ENCODE results near the gene SLC12A8.

Gene SLC12A8

DNA sequence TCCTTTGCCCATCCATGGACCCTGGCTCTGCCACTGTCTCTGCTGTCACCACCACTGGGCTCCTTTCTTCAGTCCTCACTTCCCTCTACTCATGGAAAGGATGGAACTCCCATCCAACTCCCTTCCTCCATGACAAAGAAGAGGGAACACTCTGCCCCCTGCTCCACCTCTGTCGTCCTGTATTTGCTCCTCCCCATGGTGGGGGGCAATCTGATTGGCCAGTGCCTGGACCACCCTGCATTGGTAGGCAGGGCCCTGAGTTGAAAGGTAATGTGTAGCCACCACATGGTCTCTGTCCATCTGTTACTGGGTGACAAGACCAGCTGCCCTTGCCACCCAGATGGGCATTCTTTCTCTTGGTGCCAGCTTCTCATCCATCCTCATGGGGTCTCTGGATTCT, 136.1 kb downstream of the SLC12A8 start:
- H3K27ac ChIP-seq = no peak overlapping the region
- no peak for TF ChIP-seq ZFX (IDR thresholded peaks at IDR 0.05)
- TF ChIP-seq, protein P1, sequence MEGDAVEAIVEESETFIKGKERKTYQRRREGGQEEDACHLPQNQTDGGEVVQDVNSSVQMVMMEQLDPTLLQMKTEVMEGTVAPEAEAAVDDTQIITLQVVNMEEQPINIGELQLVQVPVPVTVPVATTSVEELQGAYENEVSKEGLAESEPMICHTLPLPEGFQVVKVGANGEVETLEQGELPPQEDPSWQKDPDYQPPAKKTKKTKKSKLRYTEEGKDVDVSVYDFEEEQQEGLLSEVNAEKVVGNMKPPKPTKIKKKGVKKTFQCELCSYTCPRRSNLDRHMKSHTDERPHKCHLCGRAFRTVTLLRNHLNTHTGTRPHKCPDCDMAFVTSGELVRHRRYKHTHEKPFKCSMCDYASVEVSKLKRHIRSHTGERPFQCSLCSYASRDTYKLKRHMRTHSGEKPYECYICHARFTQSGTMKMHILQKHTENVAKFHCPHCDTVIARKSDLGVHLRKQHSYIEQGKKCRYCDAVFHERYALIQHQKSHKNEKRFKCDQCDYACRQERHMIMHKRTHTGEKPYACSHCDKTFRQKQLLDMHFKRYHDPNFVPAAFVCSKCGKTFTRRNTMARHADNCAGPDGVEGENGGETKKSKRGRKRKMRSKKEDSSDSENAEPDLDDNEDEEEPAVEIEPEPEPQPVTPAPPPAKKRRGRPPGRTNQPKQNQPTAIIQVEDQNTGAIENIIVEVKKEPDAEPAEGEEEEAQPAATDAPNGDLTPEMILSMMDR (conservative IDR thresholded peaks at IDR 0.05) = no peak

DNA sequence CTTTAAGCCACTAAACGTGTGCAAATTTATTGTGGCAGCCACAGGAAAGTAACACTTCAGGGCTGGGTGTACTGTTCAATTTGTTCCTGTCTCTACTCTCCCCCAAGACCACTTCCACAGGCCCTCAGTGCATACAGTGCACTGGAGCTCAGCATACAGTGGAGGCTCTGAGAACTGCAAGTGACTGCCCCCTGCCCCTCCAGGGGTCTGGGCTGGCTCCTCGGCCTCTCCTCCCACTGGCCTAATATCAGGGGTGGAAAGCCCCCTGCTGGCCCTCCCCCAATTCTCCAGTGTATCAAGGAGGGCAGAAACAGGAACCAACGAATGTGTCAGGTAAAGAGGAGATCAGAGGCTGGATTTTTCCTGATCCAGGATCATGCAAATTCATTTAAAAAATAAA, 136.8 kb downstream of the SLC12A8 start:
- no peak overlapping the region; the same call in 1 of the 2 replicates for H3K27ac ChIP-seq
- TF ChIP-seq ZFX (IDR thresholded peaks at IDR 0.05) = no peak

DNA sequence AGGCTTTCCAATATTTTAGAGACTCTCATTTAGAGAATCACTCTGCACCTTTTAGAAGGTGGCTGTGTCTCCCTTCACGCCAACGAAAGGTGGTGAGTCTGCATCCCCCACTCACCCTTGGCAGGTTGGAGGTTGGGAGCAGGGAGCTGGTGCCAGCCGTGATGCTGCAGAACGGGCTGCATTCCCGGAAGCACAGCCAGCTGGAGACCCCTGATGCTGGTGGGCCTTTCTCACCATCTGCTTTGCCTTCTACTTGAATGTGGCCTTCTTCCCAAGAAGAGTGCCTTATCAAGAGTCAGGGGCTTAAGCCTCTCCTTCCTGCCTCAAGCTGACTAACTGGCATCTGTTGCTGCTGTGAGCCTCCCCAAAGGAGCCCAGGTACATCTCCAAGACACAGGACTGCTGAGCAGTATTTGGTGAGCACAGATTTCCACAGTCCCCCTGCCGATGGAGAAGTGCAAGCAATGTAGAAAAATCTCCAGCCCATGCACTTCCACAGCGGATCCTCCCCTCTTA, 139.1 kb downstream of the SLC12A8 start:
- no peak overlapping the region for H3K27ac ChIP-seq
- TF ChIP-seq, protein P1 (conservative IDR thresholded peaks at IDR 0.05) = no peak
- no peak for TF ChIP-seq ZFX (IDR thresholded peaks at IDR 0.05)

DNA sequence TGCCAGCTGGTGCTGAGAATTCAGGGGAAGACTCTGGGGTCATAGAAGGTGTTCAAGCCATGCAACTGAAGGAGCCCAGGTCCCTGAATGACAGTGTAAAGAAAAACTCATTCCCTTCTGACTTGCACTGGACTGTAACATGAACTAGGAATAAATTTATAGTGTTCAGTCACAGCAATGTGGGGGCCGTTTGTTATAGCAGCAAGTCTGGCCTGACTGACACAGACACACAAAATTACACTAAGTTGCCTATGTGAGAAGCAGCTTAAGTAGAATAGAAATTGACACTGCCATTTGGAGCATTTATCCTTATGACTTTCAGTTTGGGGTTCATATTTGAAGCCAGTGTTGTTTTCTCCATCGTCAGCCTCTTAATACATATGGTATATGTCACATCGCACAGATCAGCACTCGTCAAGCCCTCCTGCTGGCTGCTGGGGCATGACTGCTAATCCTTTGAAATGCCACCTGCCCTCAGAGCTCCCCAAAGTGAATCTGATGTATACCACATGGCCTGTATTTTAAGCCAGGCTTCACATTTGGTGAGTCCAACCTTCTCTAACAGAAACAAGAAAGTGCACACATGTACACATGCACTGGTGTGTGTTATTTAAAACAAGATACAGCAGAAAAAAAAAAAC, 139.7 kb downstream of the SLC12A8 start:
- TF ChIP-seq, protein P1 (conservative IDR thresholded peaks at IDR 0.05) = no peak
- no peak overlapping the region for H3K27ac ChIP-seq

DNA sequence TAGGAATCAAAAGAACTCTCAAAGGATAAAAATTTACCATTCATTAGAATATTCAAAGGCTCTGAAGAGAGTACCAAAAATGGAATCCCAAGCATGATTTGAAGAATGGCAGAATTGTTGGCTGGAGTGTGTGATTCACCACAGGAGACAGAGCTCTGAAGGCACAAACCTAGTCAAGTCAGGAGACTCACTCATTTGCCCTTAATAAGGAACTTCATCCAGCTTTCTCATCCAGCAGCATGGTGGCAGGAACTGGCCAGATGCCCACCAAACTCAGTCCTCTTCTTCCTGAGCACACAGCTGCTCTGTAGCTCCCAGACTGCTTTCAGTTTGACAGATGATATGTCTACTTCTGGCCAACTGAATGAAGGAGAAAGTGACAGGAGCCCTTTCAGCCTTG, 140.2 kb downstream of the SLC12A8 start:
- TF ChIP-seq, protein P1 (conservative IDR thresholded peaks at IDR 0.05) = no peak
- no peak for TF ChIP-seq ZFX (IDR thresholded peaks at IDR 0.05)
- no peak overlapping the region for H3K27ac ChIP-seq

DNA sequence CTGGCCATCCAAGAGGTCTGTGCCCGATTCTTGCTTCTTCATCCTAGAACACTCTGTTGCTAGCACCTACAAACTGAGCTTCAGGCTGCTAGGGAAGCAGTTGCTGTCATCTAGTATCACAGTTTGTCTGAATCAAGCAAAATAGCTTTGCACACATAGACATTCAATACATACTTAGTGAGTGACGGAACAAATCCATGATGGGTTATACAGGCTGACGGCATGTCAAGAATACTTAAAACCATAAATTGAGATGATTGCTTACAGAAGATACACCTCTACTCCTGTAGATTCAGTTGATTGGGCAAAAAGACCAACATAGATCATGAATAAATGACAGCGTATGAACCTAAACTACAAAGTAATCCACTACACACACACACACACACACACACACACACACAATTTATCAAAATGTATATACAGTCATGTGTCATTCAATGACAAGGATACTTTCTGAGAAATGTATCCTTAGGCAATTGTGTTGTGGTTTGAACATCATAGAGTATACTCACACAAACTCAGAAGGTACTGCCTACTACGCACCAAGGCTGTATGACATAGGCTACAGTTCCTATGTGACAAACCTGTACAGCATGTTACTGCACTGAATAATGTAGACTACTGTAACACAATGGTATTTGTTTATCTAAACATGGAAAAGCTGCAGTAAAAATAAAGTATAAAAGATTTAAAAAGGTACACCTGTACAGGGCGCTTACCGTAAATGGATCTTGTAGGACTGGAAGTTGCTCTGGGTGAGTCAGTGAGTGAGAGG, 142.4 kb downstream of the SLC12A8 start:
- TF ChIP-seq, protein P1 (conservative IDR thresholded peaks at IDR 0.05) = no peak
- TF ChIP-seq ZFX (IDR thresholded peaks at IDR 0.05) = no peak
- H3K27ac ChIP-seq = no peak overlapping the region

DNA sequence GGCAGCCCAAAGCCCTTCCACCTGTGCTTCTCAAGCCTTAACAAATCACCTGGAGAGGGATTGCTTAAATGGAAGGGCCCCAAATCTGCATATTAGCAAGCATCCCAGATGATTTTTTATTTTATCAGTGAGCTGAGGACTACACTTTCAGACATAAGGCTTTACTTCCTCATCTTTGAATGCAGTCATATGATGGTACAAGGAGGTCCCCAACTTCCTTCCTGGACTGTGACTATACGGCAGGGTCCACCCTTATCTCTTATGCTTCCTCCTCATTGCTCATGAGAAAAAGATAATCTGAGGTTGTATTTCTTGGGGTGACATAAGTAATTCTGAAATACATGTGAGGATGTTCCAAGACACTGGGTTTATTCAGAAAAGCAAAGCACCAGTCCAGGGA, 143.1 kb downstream of the SLC12A8 start:
- no peak for TF ChIP-seq ZFX (IDR thresholded peaks at IDR 0.05)
- TF ChIP-seq, protein P1 (conservative IDR thresholded peaks at IDR 0.05) = no peak
- no peak overlapping the region for H3K27ac ChIP-seq

Measured in C4-2B (cell line).